BLaER1 (cell line): ENCODE data around the gene UNC13B.
"Not testable (repeated sequence)": the region's sequence is repeated elsewhere in the genome, so short reads cannot be mapped to it uniquely, and the experiment has no call there.

Experiments
- H3K27ac ChIP-seq: shearing (Covaris generic); formaldehyde crosslinking; 2 replicates; pipeline ENCODE4 v1.8.1; 2022
- H3K27me3 ChIP-seq: shearing (Covaris generic); formaldehyde crosslinking; 2 replicates; pipeline ENCODE4 v1.8.1; 2022
- H3K36me3 ChIP-seq: shearing (Covaris generic); formaldehyde crosslinking; 2 replicates; pipeline ENCODE4 v1.8.1; 2022
- H3K4me1 ChIP-seq: shearing (Covaris generic); formaldehyde crosslinking; 2 replicates; pipeline ENCODE4 v1.8.1; 2022
- H3K4me2 ChIP-seq: shearing (Covaris generic); formaldehyde crosslinking; 2 replicates; pipeline ENCODE4 v1.8.1; 2022
- H3K4me3 ChIP-seq: shearing (Covaris generic); formaldehyde crosslinking; 2 replicates; pipeline ENCODE4 v1.8.1; 2022
- H3K9ac ChIP-seq: shearing (Covaris generic); formaldehyde crosslinking; 2 replicates; pipeline ENCODE4 v1.8.1; 2022
- H3K9me3 ChIP-seq: shearing (Covaris generic); formaldehyde crosslinking; 2 replicates; pipeline ENCODE4 v1.8.1; 2022
- H4K20me1 ChIP-seq: shearing (Covaris generic); formaldehyde crosslinking; 2 replicates; pipeline ENCODE4 v1.8.1; 2022
- Cebpa-rat ChIP-seq: shearing (Covaris generic); IDR thresholded peaks from 2 replicates; pipeline ENCODE4 v1.8.1; 2022

The UNC13B gene

GRCh38 chr9:35225677-35226076 is 63.9 kb downstream of the UNC13B start:
- Histone ChIP-seq H3K27ac (no peak overlapping the region), H3K4me3 (no peak overlapping the region)

DNA sequence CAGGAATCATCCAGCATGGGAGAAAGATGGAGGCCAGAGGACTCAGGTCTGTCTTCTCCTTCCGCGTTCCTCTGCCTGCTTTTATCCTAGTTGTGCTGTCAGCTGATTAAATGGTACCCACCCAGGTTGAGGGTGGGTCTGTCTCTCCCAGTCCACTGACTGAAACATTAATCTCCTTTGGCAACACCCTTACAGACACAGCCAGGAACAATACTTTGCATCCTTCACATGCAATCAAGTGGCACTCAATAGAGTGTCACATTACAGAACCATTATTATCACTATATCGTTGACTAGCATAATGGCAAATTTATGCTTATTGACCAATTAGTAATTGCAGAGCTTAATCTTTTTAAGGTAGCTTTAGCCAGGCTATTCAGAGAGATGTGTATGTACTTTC is 64.8 kb downstream of the UNC13B start:
- Histone ChIP-seq H3K4me3 (no peak overlapping the region), H3K9me3 (peaks cover 18% of the 10 kb centered on the region), H3K4me1 (no peaks in the 10 kb centered on the region), H3K27me3 (no peaks in the 10 kb centered on the region), H3K4me2 (no peak overlapping the region), H3K9ac (no peak overlapping the region), H3K27ac (no peak overlapping the region), H4K20me1 (no peaks in the 10 kb centered on the region), H3K36me3 (no peaks in the 10 kb centered on the region)
- TF ChIP-seq Cebpa-rat = no peak

More at GRCh38 chr9:35225677-35226076, 63.9 kb downstream of the UNC13B start:
- Histone ChIP-seq H4K20me1 (no peaks in the 10 kb centered on the region), H3K4me2 (no peak overlapping the region), H3K9me3 (peaks cover 19% of the 10 kb centered on the region), H3K4me1 (no peaks in the 10 kb centered on the region), H3K9ac (no peak overlapping the region), H3K27me3 (no peaks in the 10 kb centered on the region), H3K36me3 (no peaks in the 10 kb centered on the region)
- TF ChIP-seq Cebpa-rat = no peak

- no peak for TF ChIP-seq Cebpa-rat
- H3K4me1 ChIP-seq = no peaks in the 10 kb centered on the region
- H3K9me3 ChIP-seq = peaks cover 18% of the 10 kb centered on the region
- no peak overlapping the region for H3K4me3 ChIP-seq
- no peaks in the 10 kb centered on the region for H3K27me3 ChIP-seq
- no peak overlapping the region for H3K4me2 ChIP-seq
- H3K9ac ChIP-seq = no peak overlapping the region
- H3K27ac ChIP-seq = no peak overlapping the region
- no peaks in the 10 kb centered on the region for H4K20me1 ChIP-seq
- no peaks in the 10 kb centered on the region for H3K36me3 ChIP-seq
Observed at GRCh38 chr9:35227284-35227683, 65.5 kb downstream of the UNC13B start.

- no peak for TF ChIP-seq Cebpa-rat
Observed at GRCh38 chr9:35229066-35229778, 67.4 kb downstream of the UNC13B start.

GRCh38 chr9:35229779-35230143 is 68.0 kb downstream of the UNC13B start:
- Histone ChIP-seq H3K36me3 (no peaks in the 10 kb centered on the region), H3K4me2 (no peak overlapping the region), H3K9me3 (peaks cover 4% of the 10 kb centered on the region; the same call in 1 of the 2 replicates), H3K4me1 (no peaks in the 10 kb centered on the region), H3K27me3 (no peaks in the 10 kb centered on the region), H3K27ac (no peak overlapping the region), H3K9ac (no peak overlapping the region), H3K4me3 (no peak overlapping the region), H4K20me1 (no peaks in the 10 kb centered on the region)
- no peak for TF ChIP-seq Cebpa-rat

More at GRCh38 chr9:35229066-35229778, 67.4 kb downstream of the UNC13B start:
- Histone ChIP-seq H3K4me1 (no peaks in the 10 kb centered on the region), H3K27ac (no peak overlapping the region), H4K20me1 (no peaks in the 10 kb centered on the region), H3K4me3 (no peak overlapping the region), H3K9ac (no peak overlapping the region), H3K4me2 (no peak overlapping the region), H3K36me3 (no peaks in the 10 kb centered on the region), H3K27me3 (no peaks in the 10 kb centered on the region), H3K9me3 (peaks cover 7% of the 10 kb centered on the region; the same call in 1 of the 2 replicates)

- Histone ChIP-seq H3K4me1 (no peaks in the 10 kb centered on the region), H3K9me3 (no peaks in the 10 kb centered on the region), H3K27me3 (no peaks in the 10 kb centered on the region), H3K9ac (no peak overlapping the region), H3K36me3 (no peaks in the 10 kb centered on the region), H3K4me3 (no peak overlapping the region), H3K4me2 (no peak overlapping the region), H3K27ac (no peak overlapping the region), H4K20me1 (no peaks in the 10 kb centered on the region)
- TF ChIP-seq Cebpa-rat = no peak
Observed at GRCh38 chr9:35232867-35233544, 71.2 kb downstream of the UNC13B start.

DNA sequence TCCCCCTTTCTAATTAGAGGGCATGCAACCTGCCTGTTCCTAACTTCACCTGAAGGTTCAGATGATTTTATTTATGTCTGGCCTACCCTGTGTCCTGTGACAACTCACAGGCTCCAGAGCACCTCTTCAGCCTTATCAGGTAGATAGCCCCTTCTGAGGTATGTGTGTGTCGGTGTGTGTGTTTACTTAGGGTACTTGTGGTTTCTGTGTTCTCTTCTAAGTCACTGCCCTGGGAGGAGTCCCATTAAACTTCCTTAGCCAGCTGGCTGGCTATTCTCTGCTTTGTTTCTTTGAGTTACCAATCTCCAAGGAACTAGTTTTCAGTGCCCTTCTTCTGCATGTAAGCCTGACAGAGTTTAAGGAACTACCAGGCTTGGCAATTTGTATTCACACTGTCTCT is 74.9 kb downstream of the UNC13B start:
- Histone ChIP-seq H3K4me2 (no peak overlapping the region), H3K36me3 (no peaks in the 10 kb centered on the region), H3K27me3 (no peaks in the 10 kb centered on the region), H3K4me3 (no peak overlapping the region), H3K9me3 (peaks cover 17% of the 10 kb centered on the region), H4K20me1 (no peaks in the 10 kb centered on the region), H3K4me1 (peaks cover 8% of the 10 kb centered on the region), H3K27ac (no peak overlapping the region), H3K9ac (no peak overlapping the region)
- no peak for TF ChIP-seq Cebpa-rat

DNA sequence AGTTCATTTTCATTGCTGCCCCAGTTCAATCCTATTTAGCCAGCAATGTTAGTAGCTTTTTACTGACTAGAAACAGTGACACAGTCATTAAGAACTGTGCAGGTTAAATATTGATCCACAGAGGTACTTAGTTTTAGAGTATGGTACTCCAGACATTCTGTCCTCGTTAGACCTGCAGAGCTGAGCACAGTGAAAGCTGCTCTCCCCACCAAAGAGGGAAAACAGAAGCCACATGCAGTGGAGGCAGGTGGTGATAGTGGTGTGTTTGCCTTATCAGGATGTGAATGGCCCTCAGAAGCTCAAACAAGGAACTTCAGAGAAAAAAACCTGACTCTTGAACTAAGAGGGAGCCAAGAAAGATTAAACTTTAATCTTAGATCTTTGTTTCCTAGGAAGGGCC is 75.5 kb downstream of the UNC13B start:
- H3K27me3 ChIP-seq = no peaks in the 10 kb centered on the region
- H4K20me1 ChIP-seq = no peaks in the 10 kb centered on the region
- H3K4me2 ChIP-seq = no peak overlapping the region
- H3K27ac ChIP-seq = no peak overlapping the region
- H3K4me1 ChIP-seq = peaks cover 8% of the 10 kb centered on the region
- peaks cover 17% of the 10 kb centered on the region for H3K9me3 ChIP-seq
- H3K36me3 ChIP-seq = no peaks in the 10 kb centered on the region
- no peak overlapping the region for H3K4me3 ChIP-seq
- no peak overlapping the region for H3K9ac ChIP-seq
- TF ChIP-seq Cebpa-rat = no peak

DNA sequence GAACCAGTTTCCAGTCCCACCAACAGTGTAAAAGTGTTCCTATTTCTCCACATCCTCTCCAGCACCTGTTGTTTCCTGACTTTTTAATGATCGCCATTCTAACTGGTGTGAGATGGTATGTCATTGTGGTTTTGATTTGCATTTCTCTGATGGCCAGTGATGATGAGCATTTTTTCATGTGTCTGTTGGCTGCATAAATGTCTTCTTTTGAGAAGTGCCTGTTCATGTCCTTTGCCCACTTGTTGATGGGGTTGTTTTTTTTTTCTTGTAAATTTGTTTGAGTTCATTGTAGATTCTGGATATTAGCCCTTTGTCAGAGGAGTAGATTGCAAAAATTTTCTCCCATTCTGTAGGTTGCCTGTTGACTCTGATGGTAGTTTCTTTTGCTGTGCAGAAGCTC is 84.1 kb downstream of the UNC13B start:
- H3K9ac ChIP-seq, H3K27me3 ChIP-seq, H3K4me3 ChIP-seq, H3K4me1 ChIP-seq, H4K20me1 ChIP-seq, H3K4me2 ChIP-seq, H3K36me3 ChIP-seq, H3K9me3 ChIP-seq, H3K27ac ChIP-seq: not testable (repeated sequence)

GRCh38 chr9:35253075-35253474 is 91.3 kb downstream of the UNC13B start:
- no peaks in the 10 kb centered on the region for H4K20me1 ChIP-seq
- H3K4me3 ChIP-seq = no peak overlapping the region
- H3K9me3 ChIP-seq = no peaks in the 10 kb centered on the region
- no peak overlapping the region for H3K4me2 ChIP-seq
- H3K4me1 ChIP-seq = no peaks in the 10 kb centered on the region
- no peak overlapping the region for H3K27ac ChIP-seq
- H3K27me3 ChIP-seq = no peaks in the 10 kb centered on the region
- no peak overlapping the region for H3K9ac ChIP-seq
- no peak for TF ChIP-seq Cebpa-rat
- no peaks in the 10 kb centered on the region for H3K36me3 ChIP-seq
